D721Med (cell line): Measurements from ENCODE around the gene USH1G.

Experiments
- DNase-seq: peaks from one replicate; pipeline ENCODE4 v3.0.0; 2011; ENCODE audit warnings: low spot score; ENCODE audit not compliant: insufficient read length
- FAIRE-seq: peaks from 2 replicates; lab custom pipeline; 2011; peaks lifted over from hg19 to GRCh38; lab: Jason Lieb, UNC
- TF ChIP-seq, protein P1 (sequence below): IDR thresholded peaks from 2 replicates; pipeline ENCODE4 v1.5.1; 2012; ENCODE audit warnings: mild to moderate bottlenecking, control low read depth; ENCODE audit not compliant: insufficient read depth; ENCODE audit errors: missing control alignments

The USH1G gene

DNA sequence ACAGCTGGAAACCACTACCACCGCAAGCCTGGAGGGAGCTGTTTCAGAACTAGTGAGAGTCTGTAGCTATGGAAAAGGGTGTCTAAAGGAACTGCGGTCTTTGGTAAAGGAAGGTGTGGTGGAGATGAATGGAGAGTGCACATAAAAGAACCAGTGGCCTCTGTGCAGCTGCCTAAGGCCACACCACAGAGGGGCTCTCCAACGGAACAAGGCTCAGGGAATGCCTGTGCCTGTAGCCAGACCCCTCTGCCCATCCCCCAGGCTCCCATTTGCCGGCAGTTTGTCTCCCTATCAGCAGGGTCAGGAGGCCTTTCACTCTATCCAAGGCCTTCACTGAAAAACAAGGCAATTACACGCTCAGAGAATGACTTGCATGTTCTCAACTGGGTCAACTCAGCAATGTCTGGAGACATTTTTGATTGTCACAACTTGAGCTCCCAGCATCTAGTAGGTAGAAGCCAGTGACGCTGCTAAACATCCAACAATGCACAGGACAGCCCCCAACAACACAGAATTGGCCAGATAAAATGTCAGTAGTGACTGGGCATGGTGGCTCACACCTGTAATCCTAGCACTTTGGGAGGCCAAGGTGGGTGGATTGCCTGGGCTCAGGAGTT lies 47.0 kb downstream of the USH1G start:
- TF ChIP-seq, protein P1, sequence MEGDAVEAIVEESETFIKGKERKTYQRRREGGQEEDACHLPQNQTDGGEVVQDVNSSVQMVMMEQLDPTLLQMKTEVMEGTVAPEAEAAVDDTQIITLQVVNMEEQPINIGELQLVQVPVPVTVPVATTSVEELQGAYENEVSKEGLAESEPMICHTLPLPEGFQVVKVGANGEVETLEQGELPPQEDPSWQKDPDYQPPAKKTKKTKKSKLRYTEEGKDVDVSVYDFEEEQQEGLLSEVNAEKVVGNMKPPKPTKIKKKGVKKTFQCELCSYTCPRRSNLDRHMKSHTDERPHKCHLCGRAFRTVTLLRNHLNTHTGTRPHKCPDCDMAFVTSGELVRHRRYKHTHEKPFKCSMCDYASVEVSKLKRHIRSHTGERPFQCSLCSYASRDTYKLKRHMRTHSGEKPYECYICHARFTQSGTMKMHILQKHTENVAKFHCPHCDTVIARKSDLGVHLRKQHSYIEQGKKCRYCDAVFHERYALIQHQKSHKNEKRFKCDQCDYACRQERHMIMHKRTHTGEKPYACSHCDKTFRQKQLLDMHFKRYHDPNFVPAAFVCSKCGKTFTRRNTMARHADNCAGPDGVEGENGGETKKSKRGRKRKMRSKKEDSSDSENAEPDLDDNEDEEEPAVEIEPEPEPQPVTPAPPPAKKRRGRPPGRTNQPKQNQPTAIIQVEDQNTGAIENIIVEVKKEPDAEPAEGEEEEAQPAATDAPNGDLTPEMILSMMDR = no peak
- DNase-seq (no peak), FAIRE-seq (no peak)

DNA sequence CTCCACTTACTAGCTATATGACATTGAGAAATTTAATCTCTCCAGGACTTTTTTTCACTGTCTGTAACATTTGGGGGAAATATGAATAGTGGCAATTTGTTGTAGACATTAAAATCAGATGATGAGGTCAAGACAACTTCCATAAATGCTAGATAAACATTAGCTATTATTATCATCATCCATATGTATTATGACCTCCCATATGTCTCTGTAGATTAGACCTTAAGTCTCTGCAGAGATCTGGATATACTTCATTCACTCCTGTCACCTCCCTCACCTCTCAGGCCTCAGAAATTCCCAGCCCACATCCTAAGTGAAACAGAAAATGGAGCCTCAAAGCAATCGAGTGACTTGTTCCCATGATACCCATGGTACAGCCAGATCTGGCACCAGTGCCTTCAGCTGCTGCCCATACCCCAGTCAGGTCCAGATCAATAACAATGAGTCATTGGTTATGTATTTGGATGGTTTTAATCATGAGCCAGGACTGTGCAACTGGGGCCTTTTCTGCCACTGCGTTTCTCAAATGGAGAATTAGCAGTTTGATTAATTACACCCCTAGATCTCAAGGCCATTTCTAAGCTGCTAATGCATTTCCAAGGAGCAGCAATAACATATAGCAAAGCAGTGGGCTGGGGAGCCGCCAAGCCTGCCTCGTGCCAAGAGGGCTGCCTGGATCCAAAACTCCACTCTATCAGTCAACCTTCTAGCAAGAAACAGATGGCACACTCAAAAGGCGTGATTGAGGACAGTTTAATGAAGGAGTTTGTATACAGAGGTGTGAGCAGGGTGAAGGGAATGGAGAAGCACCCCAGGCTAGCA lies 47.7 kb downstream of the USH1G start:
- FAIRE-seq = no peak

DNA sequence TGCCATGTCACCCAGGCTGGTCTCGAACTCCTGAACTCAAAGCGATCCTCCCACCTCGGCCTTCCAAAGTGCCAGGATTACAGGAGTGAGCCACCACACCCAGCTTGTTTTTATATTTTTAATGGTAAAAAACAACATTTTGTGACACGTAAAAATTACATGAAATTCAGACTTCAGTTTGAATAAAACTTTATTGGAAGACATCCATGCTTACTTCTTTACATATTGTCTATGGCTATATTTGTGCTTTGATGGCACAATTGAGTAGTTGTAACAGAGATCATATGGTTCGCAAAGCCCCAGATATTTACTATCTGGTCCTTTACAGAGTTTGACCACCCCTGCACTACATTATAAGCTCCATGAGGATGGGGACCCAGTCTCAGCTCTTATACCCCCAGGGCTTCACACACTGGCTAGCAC lies 48.4 kb downstream of the USH1G start:
- FAIRE-seq (no peak), DNase-seq (no peak)
- TF ChIP-seq, protein P1 = no peak

More for the DNA sequence above, 47.7 kb downstream of the USH1G start:
- TF ChIP-seq, protein P1 = no peak
- DNase-seq = no peak

DNA sequence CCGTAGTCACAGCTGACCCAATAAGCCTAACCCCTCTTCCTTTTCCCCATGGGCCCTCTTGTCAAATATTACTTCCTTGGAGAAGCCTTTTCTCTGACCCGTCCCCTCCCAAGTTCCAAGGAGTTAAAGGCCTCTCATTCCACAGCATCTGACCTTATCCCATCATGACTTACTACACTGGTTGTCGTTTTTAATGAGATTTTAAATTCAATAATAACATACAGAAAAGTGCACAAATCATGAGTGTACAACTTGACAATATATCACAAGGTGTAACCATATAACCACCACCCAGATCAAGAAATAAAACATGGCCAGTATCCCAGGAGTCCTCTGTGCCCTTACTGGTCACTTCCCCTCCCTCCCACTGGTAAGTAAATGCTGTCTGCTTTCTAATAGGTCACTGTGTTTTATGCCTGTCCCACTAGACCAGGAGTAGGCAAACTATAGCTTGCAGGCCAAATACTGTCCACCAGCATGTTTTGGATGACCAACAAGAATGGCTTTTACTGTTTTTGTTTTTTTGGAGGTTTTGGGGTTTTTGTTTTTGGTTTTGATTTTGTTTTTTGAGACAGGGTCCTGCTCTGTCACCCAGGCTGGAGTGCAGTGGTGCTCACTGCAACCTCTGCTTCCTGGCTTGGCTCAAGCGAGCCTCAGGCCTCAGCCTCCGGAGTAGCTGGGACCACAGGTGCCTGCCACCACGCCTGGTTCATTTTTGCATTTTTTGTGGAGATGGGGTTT lies 49.0 kb downstream of the USH1G start:
- DNase-seq (no peak), FAIRE-seq (no peak)
- TF ChIP-seq, protein P1 = no peak

DNA sequence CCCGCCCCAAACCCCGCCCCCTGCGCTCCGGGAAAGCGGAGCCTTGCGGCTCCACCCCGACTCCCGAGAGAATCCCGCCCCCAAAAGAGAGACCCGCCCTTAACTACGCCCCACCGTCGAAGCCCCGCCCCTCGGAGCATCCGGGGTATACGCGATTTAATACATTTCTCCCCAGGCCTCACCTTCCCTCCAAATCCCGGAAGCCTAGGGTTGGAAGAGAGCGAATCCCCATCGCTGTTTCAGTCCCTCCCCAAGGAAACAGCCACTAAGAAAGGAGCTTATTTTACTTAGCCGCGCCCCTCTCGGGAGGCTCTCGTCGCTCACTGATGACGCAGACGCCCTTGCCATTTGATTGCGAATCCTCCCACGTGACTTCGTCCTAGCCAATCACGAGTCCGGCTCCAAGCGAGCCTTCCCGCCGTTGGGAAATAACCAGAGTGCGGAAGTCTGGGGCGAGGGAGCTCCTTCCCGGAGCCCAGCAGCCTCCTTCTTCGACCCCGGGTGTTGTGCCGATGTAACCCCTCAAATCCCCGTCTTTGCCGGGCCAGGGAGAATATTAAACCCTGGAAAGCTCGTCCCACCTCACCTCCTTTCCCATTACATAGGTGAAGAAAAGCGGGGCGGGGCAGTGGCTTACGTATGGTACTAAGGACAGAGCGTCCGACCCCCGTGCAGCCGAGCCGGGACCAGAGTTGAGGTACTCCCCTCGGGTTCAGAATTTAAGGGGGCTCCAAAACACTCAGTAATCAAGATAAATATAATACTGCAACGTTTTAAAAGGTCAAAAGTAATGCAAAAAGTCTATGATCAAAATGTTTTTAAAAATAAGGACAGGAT lies 49.8 kb downstream of the USH1G start:
- TF ChIP-seq, protein P1 = no peak
- FAIRE-seq (peak; percentile 53), DNase-seq (peak; percentile 99)

DNA sequence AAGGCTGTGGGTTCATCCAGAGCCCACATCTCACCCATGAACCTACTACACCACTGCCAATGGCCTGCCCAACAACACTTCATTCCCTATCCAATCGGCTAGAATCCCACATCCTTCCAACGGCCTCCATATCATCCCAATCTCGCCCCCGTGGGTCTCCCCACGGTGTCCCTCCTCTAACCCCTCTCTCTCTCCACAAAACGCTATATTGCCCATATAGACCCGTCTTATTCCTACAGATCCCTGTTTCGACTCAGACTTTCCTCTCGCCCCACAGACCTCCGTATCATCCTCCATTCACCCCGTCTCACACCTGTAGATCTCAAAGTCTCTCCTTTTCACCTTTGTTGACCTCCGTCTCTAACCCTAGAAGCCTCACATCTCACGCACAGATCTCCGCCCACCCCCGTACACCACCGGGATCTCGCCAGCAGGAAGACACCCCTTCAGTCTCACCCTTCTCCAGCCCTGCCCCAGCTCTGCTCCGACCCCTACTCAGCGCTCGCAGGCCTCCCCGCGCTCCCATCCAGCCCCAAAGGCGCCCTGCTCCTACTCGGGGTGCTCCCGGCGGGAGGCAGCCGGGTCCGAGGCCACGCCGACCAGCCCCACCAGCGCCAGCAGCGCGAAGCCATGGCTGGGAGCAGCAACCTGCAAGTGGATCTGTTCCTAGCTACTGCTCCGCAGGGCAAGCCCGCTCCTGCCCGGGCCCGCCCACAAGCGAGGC lies 50.6 kb downstream of the USH1G start, which contains the start of gene FDXR:
Gene FDXR, minus strand, starts transcription at position 682 of the 724 bp plus-strand sequence. Its CDS starts 50 bp downstream, at position 632.
- FAIRE-seq (no peak), DNase-seq (no peak)
- TF ChIP-seq, protein P1 = no peak
